PC-3 (cell line): ENCODE results near the gene COMMD6.

ENCODE experiments used
- CTCF ChIP-seq: fragments of 300-600 bp; sonication (generic); conservative IDR thresholded peaks from 2 replicates; pipeline ENCODE4 v1.5.1; 2017; ENCODE audit warnings: antibody characterized with exemption, low read depth, mild to moderate bottlenecking, low read length
- EZH2phosphoT487 ChIP-seq: fragments of 300-600 bp; sonication (generic); IDR thresholded peaks from 2 replicates; pipeline ENCODE4 v1.6.1; 2018; ENCODE audit warnings: mild to moderate bottlenecking, antibody characterized with exemption, low read length, borderline replicate concordance

GRCh38 chr13:75555836-75556235, 18.2 kb upstream of the COMMD6 start:
- TF ChIP-seq CTCF (no peak), EZH2phosphoT487 (no peak)
